Measurements from ENCODE around the gene SECISBP2L.

Gene SECISBP2L

DNA sequence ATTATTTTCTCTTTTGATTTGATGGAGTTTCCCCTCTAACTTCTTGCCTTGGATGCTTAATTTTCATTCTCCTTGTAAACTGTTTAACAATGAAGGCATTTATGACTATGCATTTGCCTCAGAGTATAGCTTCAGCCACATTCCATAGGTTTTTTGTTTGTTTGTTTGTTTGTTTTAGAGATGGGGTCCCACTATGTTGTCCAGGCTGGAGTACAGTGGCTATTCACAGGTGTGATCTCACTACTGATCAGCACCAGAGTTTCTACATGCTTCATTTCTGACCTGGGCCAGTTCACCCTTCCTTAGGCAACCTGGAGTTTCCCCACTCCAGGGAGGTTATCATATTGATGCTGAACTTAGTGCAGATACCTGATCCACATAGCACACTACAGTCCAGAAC is 4.1 kb downstream of the SECISBP2L start:
- TF ChIP-seq, protein P1, sequence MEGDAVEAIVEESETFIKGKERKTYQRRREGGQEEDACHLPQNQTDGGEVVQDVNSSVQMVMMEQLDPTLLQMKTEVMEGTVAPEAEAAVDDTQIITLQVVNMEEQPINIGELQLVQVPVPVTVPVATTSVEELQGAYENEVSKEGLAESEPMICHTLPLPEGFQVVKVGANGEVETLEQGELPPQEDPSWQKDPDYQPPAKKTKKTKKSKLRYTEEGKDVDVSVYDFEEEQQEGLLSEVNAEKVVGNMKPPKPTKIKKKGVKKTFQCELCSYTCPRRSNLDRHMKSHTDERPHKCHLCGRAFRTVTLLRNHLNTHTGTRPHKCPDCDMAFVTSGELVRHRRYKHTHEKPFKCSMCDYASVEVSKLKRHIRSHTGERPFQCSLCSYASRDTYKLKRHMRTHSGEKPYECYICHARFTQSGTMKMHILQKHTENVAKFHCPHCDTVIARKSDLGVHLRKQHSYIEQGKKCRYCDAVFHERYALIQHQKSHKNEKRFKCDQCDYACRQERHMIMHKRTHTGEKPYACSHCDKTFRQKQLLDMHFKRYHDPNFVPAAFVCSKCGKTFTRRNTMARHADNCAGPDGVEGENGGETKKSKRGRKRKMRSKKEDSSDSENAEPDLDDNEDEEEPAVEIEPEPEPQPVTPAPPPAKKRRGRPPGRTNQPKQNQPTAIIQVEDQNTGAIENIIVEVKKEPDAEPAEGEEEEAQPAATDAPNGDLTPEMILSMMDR (IDR thresholded peaks at IDR 0.05; ENCODE audit: insufficient read depth, low read length, poor library complexity, severe bottlenecking), result no peak
- H3K27me3 ChIP-seq (replicated peaks; ENCODE audit: control insufficient read depth, insufficient read depth, low read length), result no peaks in the 10 kb centered on the region
- no peak for DNase-seq (ENCODE audit: extremely low read depth, insufficient read length)
- no peaks in the 10 kb centered on the region for H3K36me3 ChIP-seq (ENCODE audit: control insufficient read depth, insufficient read depth, low read length)
- H3K4me3 ChIP-seq (replicated peaks; ENCODE audit: low read depth, low read length), result no peak overlapping the region

DNA sequence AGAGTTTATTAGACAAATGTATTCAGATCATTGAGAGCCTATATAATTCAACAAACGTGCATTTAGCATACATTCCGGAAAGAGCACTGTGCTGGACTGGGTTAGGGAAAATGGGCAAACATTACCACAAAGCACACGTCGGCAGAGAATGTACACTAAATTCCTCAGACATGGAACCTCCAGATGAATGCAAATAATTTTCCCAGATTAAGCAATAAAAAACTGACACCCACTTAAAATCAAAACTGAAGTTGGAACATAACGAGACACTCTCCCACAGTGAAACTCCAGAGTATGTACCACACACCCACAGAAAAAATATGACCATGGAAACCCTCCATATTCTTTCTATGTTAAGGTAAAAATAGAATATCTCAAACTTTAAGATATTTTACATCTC is 4.8 kb downstream of the SECISBP2L start:
- Histone ChIP-seq H3K36me3 (ENCODE audit: control insufficient read depth, insufficient read depth, low read length) (no peaks in the 10 kb centered on the region), H3K27me3 (replicated peaks; ENCODE audit: control insufficient read depth, insufficient read depth, low read length) (no peaks in the 10 kb centered on the region), H3K4me3 (replicated peaks; ENCODE audit: low read depth, low read length) (no peak overlapping the region)
- TF ChIP-seq, protein P1 (IDR thresholded peaks at IDR 0.05; ENCODE audit: insufficient read depth, low read length, poor library complexity, severe bottlenecking), result no peak
- DNase-seq (ENCODE audit: extremely low read depth, insufficient read length), result no peak

DNA sequence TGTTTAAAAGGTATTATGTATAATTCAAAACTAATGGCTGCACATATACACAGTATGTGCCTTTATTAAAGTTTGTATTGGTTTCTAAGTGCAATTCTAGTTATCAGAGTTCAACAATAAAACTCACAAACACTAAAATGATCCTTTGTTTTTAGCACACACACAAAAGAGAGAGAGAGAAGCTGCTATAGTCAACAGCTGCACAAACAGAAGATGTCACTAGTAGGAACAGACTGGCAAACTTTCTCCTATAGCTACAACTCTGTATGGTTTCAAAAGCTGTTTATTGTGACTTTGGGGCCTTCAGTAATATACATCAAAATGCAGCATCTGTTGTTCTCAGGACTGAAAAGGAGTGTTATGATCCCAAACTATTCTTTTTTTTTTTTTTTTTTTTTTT is 6.1 kb downstream of the SECISBP2L start:
- H3K4me3 ChIP-seq (replicated peaks; ENCODE audit: low read depth, low read length), result no peak overlapping the region
- no peak for DNase-seq (ENCODE audit: extremely low read depth, insufficient read length)
- H3K27me3 ChIP-seq (replicated peaks; ENCODE audit: control insufficient read depth, insufficient read depth, low read length), result no peaks in the 10 kb centered on the region
- TF ChIP-seq, protein P1 (IDR thresholded peaks at IDR 0.05; ENCODE audit: insufficient read depth, low read length, poor library complexity, severe bottlenecking), result no peak
- peaks cover 2% of the 10 kb centered on the region; the same call in 1 of the 2 replicates for H3K36me3 ChIP-seq (ENCODE audit: control insufficient read depth, insufficient read depth, low read length)

DNA sequence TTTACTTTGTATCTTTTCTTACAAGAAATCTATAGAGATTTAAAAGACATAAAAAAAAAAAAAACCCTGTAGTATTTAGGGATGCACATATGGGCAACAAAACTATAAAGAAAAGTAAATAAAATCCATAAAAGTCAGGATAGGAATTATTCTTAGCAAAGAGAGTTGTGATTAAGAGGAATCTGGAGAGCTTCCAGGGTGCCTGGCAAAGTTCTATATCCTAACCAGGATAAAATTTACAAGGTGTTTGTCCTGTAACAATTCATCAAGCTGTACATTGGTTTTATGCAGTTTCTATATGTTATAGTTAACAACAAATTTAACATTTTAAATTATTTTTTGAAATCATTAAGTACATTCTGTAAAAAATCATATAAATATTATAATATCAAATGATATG is 7.9 kb downstream of the SECISBP2L start:
- H3K36me3 ChIP-seq (ENCODE audit: control insufficient read depth, insufficient read depth, low read length), result peaks cover 2% of the 10 kb centered on the region; the same call in 1 of the 2 replicates
- no peak for DNase-seq (ENCODE audit: extremely low read depth, insufficient read length)
- TF ChIP-seq, protein P1 (IDR thresholded peaks at IDR 0.05; ENCODE audit: insufficient read depth, low read length, poor library complexity, severe bottlenecking), result no peak
- H3K4me3 ChIP-seq (replicated peaks; ENCODE audit: low read depth, low read length), result no peak overlapping the region
- no peaks in the 10 kb centered on the region for H3K27me3 ChIP-seq (replicated peaks; ENCODE audit: control insufficient read depth, insufficient read depth, low read length)

DNA sequence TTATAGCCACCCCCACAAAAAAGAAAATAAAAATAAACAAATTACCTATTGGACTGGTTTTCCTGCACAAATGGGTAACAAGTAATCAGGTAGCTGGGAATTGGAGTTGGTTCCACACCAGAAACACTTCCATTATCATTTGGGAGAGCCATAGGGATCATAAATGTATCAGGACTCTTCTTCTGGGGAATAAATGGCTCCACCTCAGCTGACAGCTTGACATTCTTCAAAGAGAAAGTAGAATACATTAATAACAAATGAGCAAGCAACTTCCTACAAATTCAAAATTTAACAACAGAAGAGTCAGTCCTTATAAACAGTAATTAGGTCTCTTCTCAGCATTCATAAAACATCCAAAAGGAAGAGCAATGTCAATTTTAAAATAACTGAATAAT is 8.7 kb downstream of the SECISBP2L start:
- no peak for DNase-seq (ENCODE audit: extremely low read depth, insufficient read length)
- H3K36me3 ChIP-seq (ENCODE audit: control insufficient read depth, insufficient read depth, low read length), result peaks cover 2% of the 10 kb centered on the region; the same call in 1 of the 2 replicates
- H3K4me3 ChIP-seq (replicated peaks; ENCODE audit: low read depth, low read length), result no peak overlapping the region
- TF ChIP-seq, protein P1 (IDR thresholded peaks at IDR 0.05; ENCODE audit: insufficient read depth, low read length, poor library complexity, severe bottlenecking), result no peak
- no peaks in the 10 kb centered on the region for H3K27me3 ChIP-seq (replicated peaks; ENCODE audit: control insufficient read depth, insufficient read depth, low read length)

Data from GM06990 (cell line).